Astrocyte of the spinal cord (primary cell): Measurements from ENCODE around the gene PFDN2.
A peak's percentile ranks its signal among the peaks of the same experiment; 100 is the strongest.

ENCODE experiments used
- DNase-seq: peaks from one replicate; pipeline ENCODE4 v3.0.0; 2011; ENCODE audit warnings: low read depth, low spot score
- H3K4me3 ChIP-seq: 2 replicates; pipeline ENCODE4 v1.5.1; 2011; ENCODE audit warnings: low read depth, mild to moderate bottlenecking, low read length, moderate library complexity
- in situ Hi-C: cut with HindIII; loops from 2 replicates; pipeline ENCODE4 v1.10.0; 2017; ENCODE audit warnings: low sequenced_read_pairs
- TF ChIP-seq, protein P1 (sequence below): IDR thresholded peaks from 2 replicates; pipeline ENCODE4 v1.5.1; 2012; ENCODE audit warnings: low read depth, mild to moderate bottlenecking, low read length, inconsistent platforms

Gene PFDN2

DNA sequence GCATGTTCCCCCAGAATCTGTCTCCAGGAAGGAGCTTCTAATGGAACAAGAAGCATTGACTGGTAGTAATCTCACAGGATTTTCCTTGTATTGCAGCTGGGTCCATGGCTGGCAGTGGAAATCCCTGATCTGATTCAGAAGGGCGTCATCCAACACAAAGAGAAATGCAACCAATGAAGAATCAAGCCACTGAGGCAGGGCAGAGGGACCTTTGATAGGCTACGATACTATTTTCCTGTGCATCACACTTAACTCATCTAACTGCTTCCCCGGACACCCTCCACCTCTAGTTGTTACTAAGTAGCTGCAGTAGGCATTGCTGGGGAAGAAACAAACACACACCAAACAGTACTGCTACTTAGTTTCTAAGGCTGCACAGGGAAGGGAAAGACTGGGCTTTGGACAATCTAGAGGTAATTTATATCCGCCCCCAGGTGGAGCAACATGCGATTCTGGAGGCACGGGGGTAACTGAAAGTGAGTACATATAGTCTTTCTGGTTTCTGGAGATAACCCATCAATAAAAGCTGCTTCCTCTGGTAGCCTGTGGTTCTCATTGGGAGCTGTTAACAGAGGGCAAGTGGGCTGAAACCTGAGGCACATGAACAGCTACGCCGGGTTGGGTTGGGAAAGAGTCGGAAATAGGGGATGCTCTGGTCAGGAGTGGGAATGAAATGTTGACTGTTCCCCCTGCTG is 40.6 kb upstream of the PFDN2 start:
- in situ Hi-C loops, result no loop called here
- H3K4me3 ChIP-seq, result no peak overlapping the region
- TF ChIP-seq, protein P1, sequence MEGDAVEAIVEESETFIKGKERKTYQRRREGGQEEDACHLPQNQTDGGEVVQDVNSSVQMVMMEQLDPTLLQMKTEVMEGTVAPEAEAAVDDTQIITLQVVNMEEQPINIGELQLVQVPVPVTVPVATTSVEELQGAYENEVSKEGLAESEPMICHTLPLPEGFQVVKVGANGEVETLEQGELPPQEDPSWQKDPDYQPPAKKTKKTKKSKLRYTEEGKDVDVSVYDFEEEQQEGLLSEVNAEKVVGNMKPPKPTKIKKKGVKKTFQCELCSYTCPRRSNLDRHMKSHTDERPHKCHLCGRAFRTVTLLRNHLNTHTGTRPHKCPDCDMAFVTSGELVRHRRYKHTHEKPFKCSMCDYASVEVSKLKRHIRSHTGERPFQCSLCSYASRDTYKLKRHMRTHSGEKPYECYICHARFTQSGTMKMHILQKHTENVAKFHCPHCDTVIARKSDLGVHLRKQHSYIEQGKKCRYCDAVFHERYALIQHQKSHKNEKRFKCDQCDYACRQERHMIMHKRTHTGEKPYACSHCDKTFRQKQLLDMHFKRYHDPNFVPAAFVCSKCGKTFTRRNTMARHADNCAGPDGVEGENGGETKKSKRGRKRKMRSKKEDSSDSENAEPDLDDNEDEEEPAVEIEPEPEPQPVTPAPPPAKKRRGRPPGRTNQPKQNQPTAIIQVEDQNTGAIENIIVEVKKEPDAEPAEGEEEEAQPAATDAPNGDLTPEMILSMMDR, result no peak
- DNase-seq, result no peak

DNA sequence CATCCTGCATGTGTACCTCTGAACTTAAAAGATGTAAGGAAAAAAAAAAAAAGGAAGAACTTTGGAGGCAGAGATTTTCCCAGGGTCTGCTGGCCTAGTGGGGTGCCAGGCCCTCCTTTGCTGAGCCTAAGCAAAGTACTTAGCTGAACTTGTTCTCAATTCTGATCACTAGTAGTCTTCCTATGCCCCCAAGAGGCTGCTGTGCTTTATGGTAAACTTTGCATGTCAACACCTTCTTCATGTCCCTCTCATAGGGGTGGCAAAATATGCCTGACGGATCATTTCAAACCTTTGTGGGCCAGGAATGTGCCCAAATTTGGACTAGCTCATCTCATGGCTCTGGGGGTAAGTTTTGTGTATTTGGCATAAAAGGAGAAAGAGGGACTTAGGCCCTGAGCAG is 40.0 kb upstream of the PFDN2 start:
- no peak for DNase-seq
- in situ Hi-C loops, result no loop called here
- no peak overlapping the region for H3K4me3 ChIP-seq
- TF ChIP-seq, protein P1, result no peak

DNA sequence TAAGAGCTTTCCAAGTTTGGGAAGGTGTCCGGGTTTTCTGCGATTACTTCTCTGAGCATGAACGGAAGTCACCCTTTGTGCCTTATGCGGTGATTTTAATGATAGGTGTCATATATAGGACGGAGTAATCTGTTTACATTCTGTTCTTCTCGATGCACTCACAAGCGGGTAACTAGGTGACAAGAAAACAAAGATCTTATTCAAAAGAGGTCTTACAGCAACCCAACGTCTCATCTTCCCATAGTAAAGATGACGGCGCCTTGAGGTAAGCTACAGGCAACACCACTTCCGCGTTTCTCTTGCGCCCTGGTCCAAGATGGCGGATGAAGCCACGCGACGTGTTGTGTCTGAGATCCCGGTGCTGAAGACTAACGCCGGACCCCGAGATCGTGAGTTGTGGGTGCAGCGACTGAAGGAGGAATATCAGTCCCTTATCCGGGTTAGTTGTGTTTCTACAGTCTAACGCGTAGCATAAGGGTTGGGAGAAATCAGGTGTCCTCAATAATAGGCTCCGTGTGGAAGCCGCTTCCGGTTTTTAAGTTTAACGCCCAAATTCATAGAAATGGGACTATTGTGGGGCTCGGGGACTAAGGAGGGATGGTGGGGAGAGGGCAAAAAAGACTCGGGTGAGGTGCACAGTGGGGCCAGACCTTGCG is 36.0 kb upstream of the PFDN2 start, which contains the start of gene UFC1:
Gene UFC1 (plus strand): TSS at position 297 of the 656 bp plus-strand sequence. CDS start 20 bp downstream, at position 317.
- DNase-seq, result peak; percentile 94
- in situ Hi-C loops, result no loop called here
- TF ChIP-seq, protein P1, result no peak
- peak within 1 kb of the TSS; percentile 97 for H3K4me3 ChIP-seq

DNA sequence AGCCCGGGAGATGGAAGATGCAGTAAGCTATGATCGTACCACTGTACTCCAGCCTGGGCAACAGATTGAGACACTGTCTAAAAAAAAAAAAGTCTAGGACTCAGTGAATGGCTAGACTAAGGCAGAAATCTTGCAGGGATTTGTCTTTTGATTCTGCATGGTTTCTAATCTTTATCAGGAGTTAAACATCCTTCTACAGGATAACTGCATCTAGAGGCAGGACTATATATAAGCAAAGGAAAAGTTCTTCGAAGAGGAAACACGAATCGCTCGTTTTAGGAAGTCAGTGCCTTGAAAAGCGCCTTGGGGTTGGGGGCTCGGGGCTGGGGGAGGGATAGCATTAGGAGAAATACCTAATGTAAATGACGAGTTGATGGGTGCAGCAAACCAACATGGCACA is 35.3 kb upstream of the PFDN2 start:
- in situ Hi-C loops, result no loop called here
- TF ChIP-seq, protein P1, result no peak
- no peak for DNase-seq
- H3K4me3 ChIP-seq, result peak overlapping the region; percentile 97

DNA sequence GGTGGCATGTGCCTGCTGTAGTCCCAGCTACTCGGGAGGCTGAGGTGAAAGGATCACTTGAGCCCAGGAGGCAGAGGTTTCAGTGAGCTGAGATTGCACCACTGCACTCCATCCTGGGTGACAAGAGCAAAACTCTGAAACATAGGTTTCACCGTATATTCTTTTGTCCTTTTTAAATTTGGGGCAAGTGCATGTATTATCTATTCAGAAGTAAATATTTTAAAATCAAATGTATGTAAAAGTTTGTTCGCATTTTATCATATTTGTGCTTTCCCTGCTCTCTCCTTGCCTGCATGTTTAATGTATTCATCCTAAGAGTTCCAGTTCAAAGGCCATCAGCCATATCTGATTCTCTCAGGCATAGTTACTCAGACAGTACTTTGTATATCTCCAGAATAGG is 28.0 kb upstream of the PFDN2 start:
- TF ChIP-seq, protein P1, result no peak
- DNase-seq, result no peak
- in situ Hi-C loops, result loop anchor here (25.0 kb wide), 1 partner anchor 109 kb away; the partner anchor contains the start of genes TSTD1 and USF1

DNA sequence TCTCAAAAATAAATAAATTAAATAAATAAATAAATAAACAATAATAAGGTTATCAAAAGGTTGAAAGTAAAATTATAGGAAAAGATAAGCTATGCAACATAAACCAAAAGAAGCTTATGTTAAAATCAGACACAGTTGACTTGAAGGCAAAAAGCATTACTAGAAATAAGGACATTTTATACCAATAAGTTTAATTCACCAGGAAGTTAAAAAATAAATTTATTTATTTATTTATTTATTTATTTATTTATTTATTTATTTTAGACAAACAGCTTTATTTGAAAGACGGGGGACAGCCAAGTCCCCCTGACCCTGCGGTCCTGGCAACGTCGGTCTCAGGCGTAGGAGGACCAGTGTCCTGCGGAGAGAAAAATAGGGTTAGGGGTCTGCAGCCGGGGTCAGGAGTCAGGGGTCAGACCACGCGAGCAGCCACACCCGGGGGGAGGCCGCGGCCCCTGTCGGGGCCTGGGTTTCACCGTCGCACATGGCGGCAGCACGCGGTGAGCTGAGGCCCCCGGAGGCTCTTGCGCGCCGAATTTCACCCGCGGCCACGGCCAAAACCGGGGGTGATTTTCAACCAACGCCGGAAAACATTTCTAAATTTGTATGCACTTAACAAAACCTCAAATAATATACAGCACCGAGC is 23.0 kb upstream of the PFDN2 start:
- H3K4me3 ChIP-seq, result no peak overlapping the region
- DNase-seq, result no peak
- in situ Hi-C loops, result loop anchor here (25.0 kb wide), 1 partner anchor 104 kb away; the partner anchor contains the start of genes TSTD1 and USF1
- TF ChIP-seq, protein P1, result no peak

More for the DNA sequence above, 28.0 kb upstream of the PFDN2 start:
- H3K4me3 ChIP-seq, result no peak overlapping the region
